ENCODE measurements around the gene SH3RF1. TPM values are rescaled to one million over a fixed set of nuclear protein-coding genes. Genes with fewer than 3 reads are reported as not detected.

SH3RF1 gene
- total and polyA plus RNA-seq, 10 of the 15 experiments (the other 5 are each of a cell fraction or from before 2014, with no cell fraction given), result 4.5 to 22.5 (median 10.4) TPM

DNA sequence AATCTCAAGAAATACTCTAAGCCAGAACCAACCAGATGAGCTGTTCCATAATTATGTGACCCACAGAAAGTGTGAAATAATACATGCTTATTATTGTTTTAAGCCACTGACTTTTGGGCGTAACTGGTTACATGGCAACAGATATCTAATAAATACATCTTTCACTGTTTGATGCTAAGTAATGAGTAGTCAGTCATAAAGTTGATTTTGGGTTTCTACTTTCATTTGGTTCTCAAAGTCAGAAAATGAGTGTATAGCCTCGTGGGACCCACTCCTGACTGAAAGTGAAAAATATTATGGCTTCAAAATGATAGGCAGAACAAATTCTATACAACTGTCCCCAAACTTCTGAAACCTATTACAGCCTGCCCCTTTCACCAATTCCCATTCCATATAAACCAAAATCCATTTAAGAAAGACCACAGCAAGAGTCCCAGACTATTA lies 172.7 kb downstream of the SH3RF1 start (continued):
- TF ChIP-seq, protein P1, sequence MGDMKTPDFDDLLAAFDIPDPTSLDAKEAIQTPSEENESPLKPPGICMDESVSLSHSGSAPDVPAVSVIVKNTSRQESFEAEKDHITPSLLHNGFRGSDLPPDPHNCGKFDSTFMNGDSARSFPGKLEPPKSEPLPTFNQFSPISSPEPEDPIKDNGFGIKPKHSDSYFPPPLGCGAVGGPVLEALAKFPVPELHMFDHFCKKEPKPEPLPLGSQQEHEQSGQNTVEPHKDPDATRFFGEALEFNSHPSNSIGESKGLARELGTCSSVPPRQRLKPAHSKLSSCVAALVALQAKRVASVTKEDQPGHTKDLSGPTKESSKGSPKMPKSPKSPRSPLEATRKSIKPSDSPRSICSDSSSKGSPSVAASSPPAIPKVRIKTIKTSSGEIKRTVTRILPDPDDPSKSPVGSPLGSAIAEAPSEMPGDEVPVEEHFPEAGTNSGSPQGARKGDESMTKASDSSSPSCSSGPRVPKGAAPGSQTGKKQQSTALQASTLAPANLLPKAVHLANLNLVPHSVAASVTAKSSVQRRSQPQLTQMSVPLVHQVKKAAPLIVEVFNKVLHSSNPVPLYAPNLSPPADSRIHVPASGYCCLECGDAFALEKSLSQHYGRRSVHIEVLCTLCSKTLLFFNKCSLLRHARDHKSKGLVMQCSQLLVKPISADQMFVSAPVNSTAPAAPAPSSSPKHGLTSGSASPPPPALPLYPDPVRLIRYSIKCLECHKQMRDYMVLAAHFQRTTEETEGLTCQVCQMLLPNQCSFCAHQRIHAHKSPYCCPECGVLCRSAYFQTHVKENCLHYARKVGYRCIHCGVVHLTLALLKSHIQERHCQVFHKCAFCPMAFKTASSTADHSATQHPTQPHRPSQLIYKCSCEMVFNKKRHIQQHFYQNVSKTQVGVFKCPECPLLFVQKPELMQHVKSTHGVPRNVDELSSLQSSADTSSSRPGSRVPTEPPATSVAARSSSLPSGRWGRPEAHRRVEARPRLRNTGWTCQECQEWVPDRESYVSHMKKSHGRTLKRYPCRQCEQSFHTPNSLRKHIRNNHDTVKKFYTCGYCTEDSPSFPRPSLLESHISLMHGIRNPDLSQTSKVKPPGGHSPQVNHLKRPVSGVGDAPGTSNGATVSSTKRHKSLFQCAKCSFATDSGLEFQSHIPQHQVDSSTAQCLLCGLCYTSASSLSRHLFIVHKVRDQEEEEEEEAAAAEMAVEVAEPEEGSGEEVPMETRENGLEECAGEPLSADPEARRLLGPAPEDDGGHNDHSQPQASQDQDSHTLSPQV (IDR thresholded peaks at IDR 0.05), result no peak
- TF ChIP-seq WRNIP1 (IDR thresholded peaks at IDR 0.05; ENCODE audit: borderline replicate concordance, low read depth, low read length) (no peak), PAX5 (IDR thresholded peaks at IDR 0.05; ENCODE audit: borderline replicate concordance, low read depth, low read length) (0 out of 2 replicates have a peak, but pooled peaks have one; percentile 37), RAD21 (IDR thresholded peaks at IDR 0.05; ENCODE audit: insufficient read depth, low read depth, low read length) (no peak), MYB (IDR thresholded peaks at IDR 0.05; ENCODE audit: borderline replicate concordance, low read depth, low read length) (no peak), POU2F2 (IDR thresholded peaks at IDR 0.05; ENCODE audit: borderline replicate concordance, low read depth, low read length) (no peak), HDAC6 (IDR thresholded peaks at IDR 0.05; ENCODE audit: unreplicated experiment) (no peak), SMAD1 (IDR thresholded peaks at IDR 0.05; ENCODE audit: low read depth, partially characterized antibody) (no peak), KLF5 (IDR thresholded peaks at IDR 0.05; ENCODE audit: partially characterized antibody) (no peak), ASH2L (IDR thresholded peaks at IDR 0.05; ENCODE audit: borderline replicate concordance, low read depth) (no peak), ZNF274 (IDR thresholded peaks at IDR 0.05; ENCODE audit: insufficient read depth, insufficient read length) (no peak), CBX3 (IDR thresholded peaks at IDR 0.05; ENCODE audit: borderline replicate concordance, low read depth) (no peak), NFYB (IDR thresholded peaks at IDR 0.05; ENCODE audit: insufficient read depth, low read depth, low read length) (no peak), HCFC1 (IDR thresholded peaks at IDR 0.05; ENCODE audit: low read length) (no peak), IKZF1 (conservative IDR thresholded peaks at IDR 0.05) (peak; percentile 56), POLR2AphosphoS5 (IDR thresholded peaks at IDR 0.05; ENCODE audit: low read length) (no peak)
- TF ChIP-seq, protein P2, sequence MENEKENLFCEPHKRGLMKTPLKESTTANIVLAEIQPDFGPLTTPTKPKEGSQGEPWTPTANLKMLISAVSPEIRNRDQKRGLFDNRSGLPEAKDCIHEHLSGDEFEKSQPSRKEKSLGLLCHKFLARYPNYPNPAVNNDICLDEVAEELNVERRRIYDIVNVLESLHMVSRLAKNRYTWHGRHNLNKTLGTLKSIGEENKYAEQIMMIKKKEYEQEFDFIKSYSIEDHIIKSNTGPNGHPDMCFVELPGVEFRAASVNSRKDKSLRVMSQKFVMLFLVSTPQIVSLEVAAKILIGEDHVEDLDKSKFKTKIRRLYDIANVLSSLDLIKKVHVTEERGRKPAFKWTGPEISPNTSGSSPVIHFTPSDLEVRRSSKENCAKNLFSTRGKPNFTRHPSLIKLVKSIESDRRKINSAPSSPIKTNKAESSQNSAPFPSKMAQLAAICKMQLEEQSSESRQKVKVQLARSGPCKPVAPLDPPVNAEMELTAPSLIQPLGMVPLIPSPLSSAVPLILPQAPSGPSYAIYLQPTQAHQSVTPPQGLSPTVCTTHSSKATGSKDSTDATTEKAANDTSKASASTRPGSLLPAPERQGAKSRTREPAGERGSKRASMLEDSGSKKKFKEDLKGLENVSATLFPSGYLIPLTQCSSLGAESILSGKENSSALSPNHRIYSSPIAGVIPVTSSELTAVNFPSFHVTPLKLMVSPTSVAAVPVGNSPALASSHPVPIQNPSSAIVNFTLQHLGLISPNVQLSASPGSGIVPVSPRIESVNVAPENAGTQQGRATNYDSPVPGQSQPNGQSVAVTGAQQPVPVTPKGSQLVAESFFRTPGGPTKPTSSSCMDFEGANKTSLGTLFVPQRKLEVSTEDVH (IDR thresholded peaks at IDR 0.05; ENCODE audit: low read depth, partially characterized antibody), result no peak
- TF ChIP-seq, protein P3, sequence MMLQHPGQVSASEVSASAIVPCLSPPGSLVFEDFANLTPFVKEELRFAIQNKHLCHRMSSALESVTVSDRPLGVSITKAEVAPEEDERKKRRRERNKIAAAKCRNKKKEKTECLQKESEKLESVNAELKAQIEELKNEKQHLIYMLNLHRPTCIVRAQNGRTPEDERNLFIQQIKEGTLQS (IDR thresholded peaks at IDR 0.05; ENCODE audit: borderline replicate concordance, extremely low read depth, low read depth, low read length), result no peak
- TF ChIP-seq, protein P4, sequence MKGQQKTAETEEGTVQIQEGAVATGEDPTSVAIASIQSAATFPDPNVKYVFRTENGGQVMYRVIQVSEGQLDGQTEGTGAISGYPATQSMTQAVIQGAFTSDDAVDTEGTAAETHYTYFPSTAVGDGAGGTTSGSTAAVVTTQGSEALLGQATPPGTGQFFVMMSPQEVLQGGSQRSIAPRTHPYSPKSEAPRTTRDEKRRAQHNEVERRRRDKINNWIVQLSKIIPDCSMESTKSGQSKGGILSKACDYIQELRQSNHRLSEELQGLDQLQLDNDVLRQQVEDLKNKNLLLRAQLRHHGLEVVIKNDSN (IDR thresholded peaks at IDR 0.05; ENCODE audit: borderline replicate concordance, extremely low read length, insufficient read depth, low read depth, low read length), result no peak
- TF ChIP-seq, protein P5, sequence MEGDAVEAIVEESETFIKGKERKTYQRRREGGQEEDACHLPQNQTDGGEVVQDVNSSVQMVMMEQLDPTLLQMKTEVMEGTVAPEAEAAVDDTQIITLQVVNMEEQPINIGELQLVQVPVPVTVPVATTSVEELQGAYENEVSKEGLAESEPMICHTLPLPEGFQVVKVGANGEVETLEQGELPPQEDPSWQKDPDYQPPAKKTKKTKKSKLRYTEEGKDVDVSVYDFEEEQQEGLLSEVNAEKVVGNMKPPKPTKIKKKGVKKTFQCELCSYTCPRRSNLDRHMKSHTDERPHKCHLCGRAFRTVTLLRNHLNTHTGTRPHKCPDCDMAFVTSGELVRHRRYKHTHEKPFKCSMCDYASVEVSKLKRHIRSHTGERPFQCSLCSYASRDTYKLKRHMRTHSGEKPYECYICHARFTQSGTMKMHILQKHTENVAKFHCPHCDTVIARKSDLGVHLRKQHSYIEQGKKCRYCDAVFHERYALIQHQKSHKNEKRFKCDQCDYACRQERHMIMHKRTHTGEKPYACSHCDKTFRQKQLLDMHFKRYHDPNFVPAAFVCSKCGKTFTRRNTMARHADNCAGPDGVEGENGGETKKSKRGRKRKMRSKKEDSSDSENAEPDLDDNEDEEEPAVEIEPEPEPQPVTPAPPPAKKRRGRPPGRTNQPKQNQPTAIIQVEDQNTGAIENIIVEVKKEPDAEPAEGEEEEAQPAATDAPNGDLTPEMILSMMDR (IDR thresholded peaks at IDR 0.05 in 2 of 3, conservative IDR thresholded peaks at IDR 0.05 in 1 of 3; ENCODE audit: control insufficient read depth in 2 of 3, extremely low read depth in 1 of 3, insufficient read depth in 1 of 3, low read depth in 3 of 3, low read length in 3 of 3), result no peak

All from GM12878 (cell line).